RWPE2 (cell line): ENCODE measurements around the gene MUC21.
A peak's percentile ranks its signal among the peaks of the same experiment; 100 is the strongest.
"Not testable (repeated sequence)": the region's sequence is repeated elsewhere in the genome, so short reads cannot be mapped to it uniquely, and the experiment has no call there.

Experiments used
- ATAC-seq: fragments of 200-7000 bp; cut with Tn5 transposase; 3 replicates; pipeline ENCODE4 v1.9.1; 2021; ENCODE audit warnings: low read depth
- DNase-seq: peaks from one replicate; pipeline ENCODE4 v3.0.0-alpha.2; 2020; ENCODE audit warnings: low spot score
- H3K27ac ChIP-seq: fragments of 450-650 bp; 2 replicates; pipeline ENCODE4 v1.5.1; 2017; ENCODE audit warnings: mild to moderate bottlenecking; ENCODE audit not compliant: poor library complexity, severe bottlenecking
- H3K27me3 ChIP-seq: fragments of 250-450 bp; sonication (Bioruptor Pico); 2 replicates; pipeline ENCODE4 v1.5.1; 2021; ENCODE audit warnings: mild to moderate bottlenecking, moderate library complexity; ENCODE audit not compliant: insufficient read depth, poor library complexity, severe bottlenecking
- H3K36me3 ChIP-seq: fragments of 250-450 bp; sonication (Bioruptor Pico); 2 replicates; pipeline ENCODE4 v1.5.1; 2020; ENCODE audit warnings: low read depth, mild to moderate bottlenecking, moderate library complexity
- H3K4me1 ChIP-seq: fragments of 250-450 bp; sonication (Bioruptor Pico); 2 replicates; pipeline ENCODE4 v1.5.1; 2021; ENCODE audit warnings: mild to moderate bottlenecking, moderate library complexity; ENCODE audit not compliant: insufficient read depth, poor library complexity, severe bottlenecking
- H3K4me3 ChIP-seq: fragments of 250-450 bp; sonication (Bioruptor Pico); 2 replicates; pipeline ENCODE4 v1.5.1; 2021; ENCODE audit warnings: mild to moderate bottlenecking, moderate library complexity; ENCODE audit not compliant: severe bottlenecking
- H3K9me3 ChIP-seq: fragments of 250-450 bp; sonication (Bioruptor Pico); 2 replicates; pipeline ENCODE4 v1.5.1; 2021; ENCODE audit warnings: mild to moderate bottlenecking, moderate library complexity; ENCODE audit not compliant: severe bottlenecking
- CTCF ChIP-seq: fragments of 450-650 bp; IDR thresholded peaks from one replicate; pipeline ENCODE4 v1.5.1; 2017; ENCODE audit warnings: mild to moderate bottlenecking, moderate library complexity; ENCODE audit not compliant: poor library complexity, severe bottlenecking

The MUC21 gene

DNA sequence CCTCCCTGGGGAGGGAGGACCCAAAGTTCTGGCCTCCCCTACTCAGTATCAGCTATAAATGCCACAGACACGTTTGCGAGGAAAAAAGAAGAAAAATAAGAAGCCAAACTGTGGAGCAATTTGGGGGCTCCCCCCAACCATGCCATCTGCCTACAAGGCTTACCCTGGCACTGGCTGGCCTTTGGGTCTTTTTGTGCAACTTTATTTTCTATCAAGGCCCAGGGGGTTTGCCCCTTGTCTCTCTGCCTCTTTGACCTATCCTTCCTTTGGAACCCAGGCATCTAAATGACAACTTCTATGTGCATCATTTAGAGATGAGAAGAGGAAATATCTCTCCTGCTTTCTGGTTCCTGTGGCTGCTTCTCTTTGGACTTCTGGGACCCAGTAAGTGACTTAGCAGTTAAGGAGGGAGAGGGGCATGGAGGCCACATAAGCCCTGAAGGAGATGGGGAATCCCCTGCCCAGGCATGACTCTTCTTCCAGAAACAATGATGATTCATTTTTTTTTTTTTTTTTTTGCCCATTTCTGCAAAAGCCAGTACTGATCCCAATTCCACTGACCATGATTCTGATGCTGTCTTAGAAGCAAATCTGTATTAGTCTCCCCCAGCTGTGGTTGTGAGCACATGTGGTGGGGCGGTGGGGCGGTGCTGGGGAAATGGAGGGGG is 27.0 kb downstream of the MUC21 start, which contains the start of gene MUC22:
MUC22 (plus strand) TSS at position 82 of the 668 bp plus-strand sequence; CDS start at position 315, 233 bp downstream.
- ATAC-seq (peak; percentile 56), DNase-seq (no peak)
- Histone ChIP-seq H3K9me3 (no peaks in the 10 kb centered on the region), H3K36me3 (no peaks in the 10 kb centered on the region), H3K27me3 (no peaks in the 10 kb centered on the region), H3K4me1 (peaks cover 10% of the 10 kb centered on the region), H3K4me3 (no peak within 1 kb of the TSS), H3K27ac (no peak within 1 kb of the TSS)
- no peak for TF ChIP-seq CTCF

DNA sequence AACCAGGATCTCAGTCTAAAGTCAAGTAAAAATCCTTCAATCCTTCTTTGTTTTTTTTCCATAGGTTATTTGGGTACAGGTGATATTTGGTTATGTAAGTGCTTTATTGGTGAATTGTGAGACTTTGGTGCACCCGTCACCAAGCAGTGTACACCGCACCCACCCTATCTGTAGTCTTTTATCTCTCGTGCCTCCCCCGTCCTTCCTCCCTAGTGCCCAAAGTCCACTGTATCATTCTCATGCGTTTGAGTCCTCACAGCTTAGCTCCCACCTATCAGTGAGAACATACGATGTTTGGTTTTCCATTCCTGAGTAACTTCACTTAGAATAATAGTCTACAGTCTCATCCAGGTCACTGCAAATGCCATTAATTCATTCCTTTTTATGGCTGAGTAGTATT is 27.6 kb downstream of the MUC21 start:
- Histone ChIP-seq H3K27me3 (no peaks in the 10 kb centered on the region), H3K4me3 (no peak overlapping the region), H3K9me3 (no peaks in the 10 kb centered on the region), H3K36me3 (no peaks in the 10 kb centered on the region), H3K27ac (no peak overlapping the region), H3K4me1 (peaks cover 8% of the 10 kb centered on the region)
- ATAC-seq (no peak), DNase-seq (no peak)
- no peak for TF ChIP-seq CTCF

DNA sequence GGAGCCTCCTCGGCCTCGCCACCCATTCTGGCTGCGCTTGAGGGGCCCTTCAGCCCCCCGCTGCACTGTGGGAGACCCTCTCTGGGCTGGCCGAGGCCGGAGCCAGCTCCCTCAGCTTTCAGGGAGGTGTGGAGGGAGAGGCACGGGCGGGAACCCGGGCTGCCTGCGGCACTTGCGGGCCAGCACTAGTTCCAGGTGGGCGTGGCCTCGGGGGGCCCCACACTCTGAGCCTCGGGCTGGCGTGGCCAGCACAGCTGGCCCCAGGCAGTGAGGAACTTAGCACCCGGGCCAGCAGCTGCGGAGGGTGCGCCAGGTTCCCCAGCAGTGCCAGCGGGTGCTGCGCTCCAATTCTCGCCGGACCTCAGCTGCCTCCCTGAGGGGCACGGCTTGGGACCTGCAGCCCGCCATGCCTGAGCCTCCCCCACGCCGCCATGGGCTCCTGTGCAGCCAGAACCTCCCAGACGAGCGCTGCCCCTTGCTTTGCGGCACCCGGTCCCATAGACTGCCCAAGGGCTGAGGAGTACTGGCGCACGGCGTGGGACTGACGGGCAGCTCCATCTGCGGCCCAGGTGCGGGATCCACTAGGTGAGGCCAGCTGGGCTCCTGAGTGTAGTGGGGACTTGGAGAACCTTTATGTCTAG is 33.3 kb downstream of the MUC21 start:
- Histone ChIP-seq H3K9me3 (no peaks in the 10 kb centered on the region), H3K27me3 (no peaks in the 10 kb centered on the region), H3K27ac (no peak overlapping the region), H3K4me1 (no peaks in the 10 kb centered on the region), H3K36me3 (no peaks in the 10 kb centered on the region), H3K4me3 (no peak overlapping the region)
- ATAC-seq (no peak), DNase-seq (no peak)
- TF ChIP-seq CTCF, result no peak

GRCh38 chr6:31017436-31017835 is 33.9 kb downstream of the MUC21 start:
- not testable (repeated sequence) for H3K27ac ChIP-seq, ATAC-seq, H3K4me1 ChIP-seq, DNase-seq, H3K9me3 ChIP-seq, H3K27me3 ChIP-seq, H3K4me3 ChIP-seq, H3K36me3 ChIP-seq

DNA sequence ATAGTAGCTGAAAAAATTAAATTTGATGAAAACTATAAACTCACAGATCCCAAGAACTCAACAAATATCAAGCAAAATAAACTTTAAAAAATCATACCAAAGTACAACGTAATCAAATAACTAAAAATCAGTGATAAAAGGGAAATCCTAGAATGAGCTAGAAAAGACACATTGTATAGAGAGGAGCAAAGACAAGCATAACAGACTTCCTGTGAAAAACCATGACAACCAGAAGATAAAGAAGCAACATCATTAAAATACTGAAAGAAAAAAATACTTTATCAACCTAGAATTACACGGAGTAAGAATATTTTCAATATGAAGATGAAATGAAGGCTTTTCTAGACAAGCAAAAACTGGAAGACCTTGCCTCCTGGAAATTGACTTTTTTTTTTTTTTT is 36.5 kb downstream of the MUC21 start:
- Histone ChIP-seq H3K36me3 (no peaks in the 10 kb centered on the region), H3K27me3 (no peaks in the 10 kb centered on the region), H3K4me3 (no peak overlapping the region), H3K27ac (no peak overlapping the region), H3K9me3 (no peaks in the 10 kb centered on the region), H3K4me1 (no peaks in the 10 kb centered on the region)
- DNase-seq (no peak), ATAC-seq (no peak)
- TF ChIP-seq CTCF, result no peak

- DNase-seq, H3K36me3 ChIP-seq, ATAC-seq, H3K27ac ChIP-seq, H3K9me3 ChIP-seq, H3K4me3 ChIP-seq, H3K4me1 ChIP-seq, H3K27me3 ChIP-seq: not testable (repeated sequence)
These were observed 37.2 kb downstream of the MUC21 start for GRCh38 chr6:31020631-31021255.

- not testable (repeated sequence) for H3K27ac ChIP-seq, H3K4me1 ChIP-seq, ATAC-seq, DNase-seq, H3K9me3 ChIP-seq, H3K36me3 ChIP-seq, H3K4me3 ChIP-seq, H3K27me3 ChIP-seq
These were observed 38.4 kb downstream of the MUC21 start for GRCh38 chr6:31021705-31022531.
